C4-2B (cell line): ENCODE data around the gene SPTLC3.

ENCODE experiments used
- CTCF ChIP-seq: fragments of 450-650 bp; conservative IDR thresholded peaks from 2 replicates; pipeline ENCODE4 v1.5.1; 2017; ENCODE audit warnings: mild to moderate bottlenecking
- ZFX ChIP-seq: fragments of 450-650 bp; IDR thresholded peaks from 2 replicates; pipeline ENCODE4 v1.6.1; 2017

- TF ChIP-seq CTCF (no peak), ZFX (no peak)
Observed at GRCh38 chr20:13211956-13212618, 203.3 kb downstream of the SPTLC3 start.
